Ureter (tissue), 1 donor: ENCODE measurements around the gene RNH1. TPM values are rescaled to one million over a fixed set of nuclear protein-coding genes. Genes with fewer than 3 reads are reported as not detected.
"Not testable (repeated sequence)": the region's sequence is repeated elsewhere in the genome, so short reads cannot be mapped to it uniquely, and the experiment has no call there.

Source experiments
- DNase-seq: peaks from one replicate; pipeline ENCODE4 v3.0.0-alpha.2; 2020; ENCODE audit warnings: low spot score
- total RNA-seq: library from RNA; stranded (reverse); gene quantifications from one replicate; pipeline ENCODE4 v1.2.4, GENCODE V29; 2023
- donor health status: DM: yes; HTN: yes; CAD: no.

The RNH1 gene
- total RNA-seq, 1 donor from 2014 or later = 182 TPM

- DNase-seq = peak; percentile 46
These were observed 13.6 kb upstream of the RNH1 start for GRCh38 chr11:520428-521176.

DNA sequence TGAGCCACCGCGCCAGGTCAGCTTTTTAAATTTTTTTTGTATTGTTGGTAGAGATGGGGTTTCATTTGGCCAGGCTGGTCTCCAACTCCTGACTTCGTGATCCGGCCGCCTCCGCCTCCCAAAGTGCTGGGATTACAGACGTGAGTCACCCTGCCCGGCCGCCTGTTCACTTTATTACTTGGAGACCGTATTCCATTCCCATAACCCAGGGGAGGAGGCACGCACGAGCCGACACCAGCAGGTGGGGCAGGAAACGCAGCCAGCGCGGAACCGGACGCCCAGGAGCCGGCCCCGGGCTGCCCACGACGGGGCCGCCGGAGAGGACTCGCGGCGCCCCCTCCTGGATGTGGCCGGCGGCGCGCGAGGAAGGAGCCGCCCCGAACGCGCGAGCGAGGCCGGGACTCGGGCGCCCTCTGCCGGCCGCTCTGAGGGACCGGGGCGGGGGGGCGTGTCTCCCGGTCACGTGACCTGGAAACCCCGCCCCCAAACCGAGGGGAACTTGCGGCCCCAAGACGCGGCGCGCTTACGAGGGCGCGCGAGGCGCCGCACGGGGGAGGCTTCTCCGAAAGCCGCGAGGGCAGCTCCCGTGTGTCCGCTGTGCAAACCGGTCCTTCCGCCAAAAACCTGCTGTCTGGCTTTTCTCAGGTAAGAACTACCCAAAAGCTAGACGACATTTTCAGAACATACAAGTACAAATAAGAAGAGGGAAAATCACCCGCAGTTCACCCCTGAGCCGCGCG, 11.6 kb upstream of the RNH1 start:
- peak; percentile 91 for DNase-seq

DNA sequence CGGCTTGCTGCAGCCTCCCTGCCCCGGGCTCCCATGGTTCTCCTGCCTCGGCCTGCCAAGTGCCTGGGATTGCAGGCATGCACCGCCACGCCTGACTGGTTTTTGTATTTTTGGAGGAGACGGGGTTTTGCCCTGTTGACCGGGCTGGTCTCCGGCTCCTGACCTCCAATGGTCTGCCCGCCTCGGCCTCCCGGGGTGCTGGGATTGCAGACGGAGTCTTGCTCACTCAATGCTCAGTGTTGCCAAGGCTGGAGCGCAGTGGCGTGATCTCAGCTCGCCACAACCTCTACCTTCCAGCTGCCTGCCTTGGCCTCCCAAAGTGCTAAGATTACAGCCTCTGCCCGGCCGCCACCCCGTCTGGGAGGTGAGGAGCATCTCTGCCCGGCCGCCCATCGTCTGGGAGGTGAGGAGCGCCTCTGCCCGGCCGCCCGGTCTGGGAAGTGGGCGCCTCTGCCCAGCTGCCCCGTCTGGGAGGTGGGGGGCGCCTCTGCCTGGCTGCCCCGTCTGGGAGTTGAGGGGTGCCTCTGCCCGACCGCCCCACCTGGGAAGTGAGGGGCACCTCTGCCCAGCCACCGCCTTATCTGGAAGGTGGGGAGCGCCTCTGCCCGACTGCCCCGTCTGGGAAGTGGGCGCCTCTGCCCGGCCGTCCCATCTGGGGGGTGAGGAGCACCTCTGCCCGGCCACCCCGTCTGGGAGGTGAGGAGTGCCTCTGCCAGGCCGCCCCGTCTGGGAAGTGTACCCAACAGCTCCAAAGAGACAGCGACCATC, 10.1 kb upstream of the RNH1 start:
- not testable (repeated sequence) for DNase-seq

DNA sequence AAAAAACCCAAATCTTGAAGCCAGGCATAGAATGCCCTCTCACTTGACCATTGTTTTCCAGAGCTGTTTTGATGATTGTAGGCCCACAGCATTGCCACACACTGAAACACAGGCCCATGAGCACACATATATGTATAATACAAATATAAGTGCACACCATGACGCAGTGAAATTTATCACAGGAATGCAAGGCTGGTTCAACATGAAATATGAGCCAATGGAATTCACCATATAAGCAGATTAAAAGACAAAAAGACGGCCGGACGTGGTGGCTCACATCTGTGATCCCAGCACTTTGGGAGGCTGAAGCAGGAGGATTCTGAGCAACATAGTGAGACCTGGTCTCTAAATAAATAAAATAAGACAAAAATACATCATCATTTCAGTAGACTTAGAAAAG, 9.4 kb upstream of the RNH1 start:
- DNase-seq = no peak

DNA sequence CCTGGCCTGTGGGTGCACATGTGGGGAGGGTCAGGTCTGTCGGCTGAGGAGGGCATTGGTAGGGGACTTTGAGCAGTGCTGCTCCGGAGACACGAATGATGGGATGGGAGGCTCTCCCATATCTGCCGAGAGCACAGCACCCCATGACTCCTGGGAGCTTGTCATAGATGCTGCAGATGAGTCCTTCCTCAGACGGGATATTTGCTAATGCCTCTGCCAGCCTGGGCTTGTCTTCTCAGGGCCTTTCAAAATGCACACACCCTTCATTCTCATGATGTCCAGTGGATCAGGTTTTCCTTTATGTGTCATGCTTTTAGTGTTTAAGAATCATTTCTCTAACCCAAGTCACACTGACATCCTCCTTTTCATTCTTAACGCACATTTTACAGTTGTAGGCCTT, 8.1 kb upstream of the RNH1 start:
- no peak for DNase-seq

DNA sequence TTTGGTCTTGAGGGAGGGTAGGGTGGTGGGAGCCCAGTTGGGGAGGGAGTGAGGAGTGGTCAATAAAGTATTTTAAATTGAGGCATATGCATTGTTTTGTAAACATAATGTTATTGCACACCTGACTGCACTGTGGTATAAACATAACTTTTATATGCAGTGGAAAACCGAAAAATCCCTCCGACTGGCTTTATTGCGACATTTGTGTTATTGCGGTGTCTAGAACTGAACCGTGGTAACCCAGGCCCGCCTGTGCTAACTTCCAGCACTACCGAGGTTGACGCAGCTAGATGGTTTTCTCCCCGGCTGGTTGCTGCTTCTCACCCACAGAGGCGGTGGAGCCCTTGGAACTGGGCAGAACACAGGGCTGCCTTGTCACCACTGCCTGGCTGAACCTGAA, 7.6 kb upstream of the RNH1 start:
- DNase-seq = no peak

DNA sequence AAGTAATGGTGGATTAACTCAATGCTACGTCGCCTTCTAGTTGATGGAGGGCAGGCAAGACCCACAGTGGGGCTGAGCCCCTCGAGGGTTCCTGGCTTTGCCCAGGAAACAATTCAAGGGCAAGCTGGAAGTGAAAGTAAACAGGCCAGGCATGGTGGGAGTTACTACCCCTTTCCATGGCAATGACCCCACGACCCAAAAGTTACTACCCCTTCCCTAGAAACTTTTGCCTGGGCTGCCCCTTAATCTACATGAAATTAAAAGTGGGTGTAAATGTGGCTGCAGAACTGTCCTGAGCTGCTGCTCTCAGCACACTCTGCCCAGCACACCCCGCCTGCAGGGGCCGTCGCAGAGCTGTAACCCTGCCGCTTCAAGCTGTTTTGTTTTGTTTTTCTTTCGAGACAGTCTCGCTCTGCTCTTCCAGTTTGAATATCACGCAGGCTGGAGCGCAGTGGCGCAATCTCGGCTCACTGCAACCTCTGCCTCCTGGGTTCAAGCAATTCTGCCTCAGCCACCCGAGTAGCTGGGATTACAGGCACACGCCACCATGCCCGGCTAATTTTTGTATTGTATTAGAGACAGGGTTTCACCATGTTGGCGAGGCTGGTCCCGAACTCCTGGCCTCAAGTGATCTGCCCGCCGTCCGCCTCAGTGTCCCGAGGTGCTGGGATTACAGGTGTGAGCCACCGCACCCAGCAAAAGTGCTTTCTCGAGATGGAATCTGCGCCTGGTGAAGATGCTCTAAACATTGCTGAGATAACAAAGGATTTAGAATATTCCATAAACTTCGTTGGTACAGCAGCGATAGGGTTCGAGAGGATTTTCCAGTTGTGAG, 5.9 kb upstream of the RNH1 start:
- DNase-seq = no peak

DNA sequence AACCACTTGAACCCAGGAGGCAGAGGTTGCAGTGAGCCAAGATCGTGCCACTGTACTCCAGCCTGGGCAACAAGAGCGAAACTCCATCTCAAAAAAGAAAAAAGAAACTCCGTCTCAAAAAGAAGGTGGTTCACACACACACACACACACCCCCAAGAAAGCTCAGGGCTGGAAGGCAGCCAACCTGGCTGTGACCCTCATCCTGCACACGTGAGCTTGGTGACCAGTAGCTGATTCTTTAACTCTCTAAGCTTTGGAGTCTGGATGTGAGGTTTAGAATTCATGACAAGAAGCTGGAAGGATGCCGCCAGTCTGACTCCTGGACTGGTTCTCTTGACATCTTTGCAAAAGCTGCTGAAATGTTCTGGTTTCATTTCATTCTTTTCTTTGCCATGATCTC, 1.9 kb upstream of the RNH1 start:
- peak; percentile 42 for DNase-seq

- DNase-seq = peak; percentile 43
These were observed 879 bp upstream of the RNH1 start for GRCh38 chr11:507727-508515.

GRCh38 chr11:506238-506994, 626 bp downstream of the RNH1 start:
- DNase-seq = peak; percentile 98

DNA sequence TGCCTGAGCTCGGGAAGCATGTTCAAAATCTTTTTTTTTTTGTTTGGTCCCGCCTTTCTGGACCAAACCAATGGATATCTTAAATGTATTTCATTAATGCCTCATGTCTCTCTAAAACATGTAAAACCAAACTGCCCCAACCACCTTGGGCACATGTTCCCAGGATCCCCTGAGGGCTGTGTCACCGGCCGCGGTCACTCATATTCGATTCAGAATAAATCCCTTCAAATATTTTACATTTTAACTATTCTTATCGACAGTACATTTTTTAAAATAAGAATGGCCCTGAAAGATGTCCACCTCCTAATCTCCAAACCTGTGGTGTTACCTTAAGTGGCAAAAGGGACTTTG, 2.1 kb downstream of the RNH1 start:
- no peak for DNase-seq

DNA sequence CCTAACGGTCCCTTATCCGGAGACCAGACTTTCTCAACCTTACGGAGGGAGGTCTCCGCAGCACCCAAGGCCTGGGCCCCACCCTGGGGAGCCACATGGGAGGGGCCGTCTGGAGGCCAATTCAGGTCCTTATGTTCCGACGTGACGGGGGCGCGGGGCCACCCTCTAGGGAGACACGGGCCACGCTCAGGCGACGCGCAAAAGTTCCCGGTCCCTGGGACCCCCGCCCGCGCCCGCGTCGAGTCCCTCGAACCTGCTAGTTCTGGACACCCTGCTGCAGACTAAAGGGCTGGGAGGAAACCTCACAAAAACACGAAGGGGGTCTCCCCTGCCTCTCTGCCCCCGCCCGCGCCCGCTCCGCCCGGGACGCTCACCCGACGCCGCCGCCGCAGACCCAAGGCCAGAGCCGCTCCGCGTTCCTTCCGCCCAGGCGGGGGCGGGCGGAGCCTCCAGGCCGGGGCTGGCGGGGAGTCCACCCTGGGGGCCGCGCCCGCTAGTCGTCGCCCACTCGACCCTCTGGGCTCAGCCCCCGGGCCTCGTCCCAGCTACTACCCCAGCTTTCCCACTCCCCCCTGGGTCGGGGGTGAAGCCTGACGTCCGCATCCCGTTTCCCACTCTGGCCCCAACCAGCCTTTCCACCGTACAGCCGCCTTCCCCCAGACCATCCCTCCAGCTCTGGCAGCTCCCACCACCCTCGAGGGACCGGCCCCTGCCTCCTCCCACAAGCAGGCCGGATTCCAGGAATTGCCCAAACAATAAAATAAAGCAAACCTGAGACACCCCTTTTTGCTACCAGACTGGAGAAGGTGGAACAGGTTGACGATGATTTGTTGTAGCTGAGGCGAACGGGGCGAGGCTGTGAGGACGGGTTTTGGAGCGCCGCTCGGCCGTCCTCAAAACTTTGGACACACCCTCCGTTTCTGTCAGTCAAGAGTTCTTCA, 2.7 kb downstream of the RNH1 start:
- peak; percentile 53 for DNase-seq

DNA sequence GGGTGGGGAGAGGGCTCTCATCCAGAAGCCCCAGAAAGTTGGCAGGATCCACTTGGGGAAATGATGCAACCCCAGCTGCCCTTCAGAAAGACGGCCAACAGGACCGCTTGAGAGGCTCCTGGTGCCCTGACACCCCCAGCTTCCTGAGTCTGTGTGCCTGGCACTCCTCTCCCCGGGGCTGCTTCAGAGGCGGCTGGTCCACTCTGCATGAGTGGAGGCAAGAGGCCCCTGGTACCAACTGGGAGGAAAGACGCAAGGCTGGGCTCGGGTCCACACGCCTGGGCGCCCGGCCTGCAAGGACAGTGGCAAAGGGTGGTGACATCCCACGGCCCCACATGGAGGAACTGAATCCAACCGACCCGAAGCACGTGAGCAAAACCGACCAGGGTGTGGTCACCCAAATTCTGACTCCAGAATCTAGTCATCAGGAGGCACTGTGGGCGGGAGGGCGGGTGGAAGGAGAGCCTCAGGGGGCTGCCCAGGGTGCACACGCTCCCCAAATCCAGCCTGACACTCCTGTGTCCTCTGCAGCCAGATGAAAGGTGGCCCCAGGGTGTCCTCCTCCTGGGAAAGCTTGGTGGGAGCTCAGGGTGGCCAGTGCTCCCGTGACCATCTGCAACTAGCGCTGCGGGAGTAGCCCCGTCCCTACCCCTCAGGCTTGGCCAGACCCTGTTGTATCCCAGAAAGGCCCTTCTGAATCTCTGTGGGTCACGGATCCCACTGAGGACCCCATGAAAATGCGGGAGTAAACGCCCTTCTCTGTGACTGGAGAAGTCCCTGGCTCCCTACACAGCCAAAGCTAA, 3.7 kb downstream of the RNH1 start:
- no peak for DNase-seq

GRCh38 chr11:502288-503178, 4.5 kb downstream of the RNH1 start:
- peak; percentile 44 for DNase-seq

- no peak for DNase-seq
These were observed 5.3 kb downstream of the RNH1 start for GRCh38 chr11:501683-502287.

- no peak for DNase-seq
These were observed 5.9 kb downstream of the RNH1 start for GRCh38 chr11:501001-501682.
